Measurements from ENCODE around the gene GTF2H3. TPM values are rescaled to one million over a fixed set of nuclear protein-coding genes. Genes with fewer than 3 reads are reported as not detected.

Gene GTF2H3
- total RNA-seq, 1 donor from 2014 or later: 44.3 TPM

GRCh38 chr12:123670882-123671728 is 37.5 kb downstream of the GTF2H3 start, which contains the start of gene TCTN2:
TCTN2 (plus strand) TSS chr12:123671113; CDS start chr12:123671241, 128 bp downstream.
- Histone ChIP-seq H3K27ac (no peak within 1 kb of the TSS), H3K4me2 (peak within 1 kb of the TSS; percentile 97), H3K27me3 (no peaks in the 10 kb centered on the region), H3K36me3 (no peaks in the 10 kb centered on the region), H3K4me3 (peak within 1 kb of the TSS; percentile 92), H3K9me3 (ENCODE audit: low read depth) (no peaks in the 10 kb centered on the region), H3F3A (ENCODE audit: low read depth) (peaks cover 4% of the 10 kb centered on the region), H3K9ac (peak within 1 kb of the TSS; percentile 68), H3K79me2 (ENCODE audit: low read depth) (no peaks in the 10 kb centered on the region), H3K4me1 (no peaks in the 10 kb centered on the region), H4K20me1 (ENCODE audit: low read depth) (no peaks in the 10 kb centered on the region), H2AFZ (replicated peaks) (peak within 1 kb of the TSS; percentile 93)
- Mint-ChIP-seq H3K9me3 (no peaks in the 10 kb centered on the region), H3K27me3 (ENCODE audit: insufficient read depth, low read depth) (peaks cover 6% of the 10 kb centered on the region), H3K4me3 (peak within 1 kb of the TSS; percentile 92), H3K27ac (peak within 1 kb of the TSS; percentile 46), H3K36me3 (peaks cover 12% of the 10 kb centered on the region), H3K4me1 (peaks cover 15% of the 10 kb centered on the region)
- peak; percentile 97 for DNase-seq (ENCODE audit: low spot score)
- TF ChIP-seq CTCF (IDR thresholded peaks at IDR 0.05): no peak
- no peak for TF ChIP-seq EZH2 (IDR thresholded peaks at IDR 0.05)

GRCh38 chr12:123671876-123672275 is 38.2 kb downstream of the GTF2H3 start:
- Histone ChIP-seq H3K9me3 (ENCODE audit: low read depth) (no peaks in the 10 kb centered on the region), H4K20me1 (ENCODE audit: low read depth) (no peaks in the 10 kb centered on the region), H3F3A (ENCODE audit: low read depth) (peaks cover 4% of the 10 kb centered on the region), H3K4me1 (no peaks in the 10 kb centered on the region), H3K79me2 (ENCODE audit: low read depth) (no peaks in the 10 kb centered on the region), H3K4me3 (peak overlapping the region; percentile 92), H3K36me3 (no peaks in the 10 kb centered on the region), H2AFZ (replicated peaks) (no peak overlapping the region), H3K27me3 (no peaks in the 10 kb centered on the region), H3K9ac (no peak overlapping the region), H3K27ac (no peak overlapping the region), H3K4me2 (peak overlapping the region; percentile 97)
- Mint-ChIP-seq H3K9me3 (no peaks in the 10 kb centered on the region), H3K4me1 (peaks cover 15% of the 10 kb centered on the region), H3K36me3 (peaks cover 12% of the 10 kb centered on the region), H3K27me3 (ENCODE audit: insufficient read depth, low read depth) (peaks cover 6% of the 10 kb centered on the region), H3K27ac (no peak overlapping the region), H3K4me3 (peak overlapping the region; percentile 92)
- DNase-seq (ENCODE audit: low spot score): peak; percentile 5
- no peak for TF ChIP-seq EZH2phosphoT487 (IDR thresholded peaks at IDR 0.05)
- TF ChIP-seq EZH2 (IDR thresholded peaks at IDR 0.05): no peak
- no peak for TF ChIP-seq CTCF (IDR thresholded peaks at IDR 0.05)

GRCh38 chr12:123675436-123675835 is 41.8 kb downstream of the GTF2H3 start:
- H3F3A ChIP-seq (ENCODE audit: low read depth): no peaks in the 10 kb centered on the region
- H3K27ac Mint-ChIP-seq: no peak overlapping the region
- DNase-seq (ENCODE audit: low spot score): no peak
- H3K36me3 Mint-ChIP-seq: peaks cover 21% of the 10 kb centered on the region
- H3K4me1 Mint-ChIP-seq: peaks cover 15% of the 10 kb centered on the region
- H4K20me1 ChIP-seq (ENCODE audit: low read depth): no peaks in the 10 kb centered on the region
- H3K79me2 ChIP-seq (ENCODE audit: low read depth): no peaks in the 10 kb centered on the region
- H3K4me3 Mint-ChIP-seq: no peak overlapping the region
- H2AFZ ChIP-seq (replicated peaks): no peak overlapping the region
- H3K4me3 ChIP-seq: no peak overlapping the region
- H3K36me3 ChIP-seq: no peaks in the 10 kb centered on the region
- no peaks in the 10 kb centered on the region for H3K9me3 Mint-ChIP-seq
- no peak overlapping the region for H3K4me2 ChIP-seq
- H3K9ac ChIP-seq: no peak overlapping the region
- no peaks in the 10 kb centered on the region for H3K27me3 ChIP-seq
- TF ChIP-seq CTCF (IDR thresholded peaks at IDR 0.05) (no peak), EZH2phosphoT487 (IDR thresholded peaks at IDR 0.05) (no peak), EZH2 (IDR thresholded peaks at IDR 0.05) (no peak)
- peaks cover 6% of the 10 kb centered on the region for H3K27me3 Mint-ChIP-seq (ENCODE audit: insufficient read depth, low read depth)
- H3K9me3 ChIP-seq (ENCODE audit: low read depth): no peaks in the 10 kb centered on the region
- no peak overlapping the region for H3K27ac ChIP-seq
- H3K4me1 ChIP-seq: no peaks in the 10 kb centered on the region

All from neural progenitor cell (in vitro differentiated cells).